Airway epithelial cell (primary cell): ENCODE data around the gene OTOP3. TPM values are rescaled to one million over a fixed set of nuclear protein-coding genes. Genes with fewer than 3 reads are reported as not detected.

Experiments
- total RNA-seq: library from RNA; depleted of rRNA; stranded (reverse); fragments of >200 nt; gene quantifications from 2 replicates; pipeline ENCODE4 v1.2.3, GENCODE V29; 2015

Gene OTOP3
- total RNA-seq = 0.14 and 0.56 TPM in 2 replicates

GRCh38 chr17:74935585-74936469 is at the start of gene OTOP3:
TSS of gene OTOP3 (plus strand) at chr17:74935898. CDS start at chr17:74935922, 24 bp downstream.

GRCh38 chr17:74892974-74893911 is 42.5 kb upstream of the OTOP3 start, which contains the start of gene FADS6:
TSS of gene FADS6 (minus strand) at chr17:74893633. CDS start at chr17:74893595, 38 bp downstream.

GRCh38 chr17:74922694-74923537 is 12.8 kb upstream of the OTOP3 start, which contains the start of gene USH1G:
TSS of gene USH1G (minus strand) at chr17:74923255. CDS start at chr17:74923073, 182 bp downstream.

GRCh38 chr17:74924250-74924948 is 11.3 kb upstream of the OTOP3 start, which contains the start of gene OTOP2:
TSS of gene OTOP2 (plus strand) at chr17:74924273. CDS start at chr17:74924633, 360 bp downstream.

GRCh38 chr17:74972107-74972972 is 36.6 kb downstream of the OTOP3 start, which contains the start of gene HID1:
TSS of gene HID1 (minus strand) at chr17:74972759. CDS start at chr17:74972656, 103 bp downstream.

GRCh38 chr17:74987418-74987908 is 51.8 kb downstream of the OTOP3 start, which contains the start of gene CDR2L:
TSS of gene CDR2L (plus strand) at chr17:74987632. CDS start at chr17:74988044, 412 bp downstream.

Other genes starting within 250 kb of the OTOP3 start
- not detected in 2 replicates for gene CD300LF, start 223.0 kb upstream of the OTOP3 start, total RNA-seq
- gene RAB37, start 198.6 kb upstream of the OTOP3 start, total RNA-seq = 0.05 and 0.42 TPM in 2 replicates
- 215 and 238 TPM in 2 replicates for gene NHERF1, start 187.3 kb upstream of the OTOP3 start, total RNA-seq
- 22.3 and 24.6 TPM in 2 replicates for gene NAT9, start 159.6 kb upstream of the OTOP3 start, total RNA-seq
- not detected in 2 replicates for gene GRIN2C, start 76.0 kb upstream of the OTOP3 start, total RNA-seq
- 48.2 and 57.8 TPM in 2 replicates for gene FDXR, start 62.9 kb upstream of the OTOP3 start, total RNA-seq
- gene FADS6, start 42.3 kb upstream of the OTOP3 start, total RNA-seq = 0.74 and 0.85 TPM in 2 replicates
- 5.2 and 5.6 TPM in 2 replicates for gene USH1G, start 12.6 kb upstream of the OTOP3 start, total RNA-seq
- gene OTOP2, start 11.6 kb upstream of the OTOP3 start, total RNA-seq = 0.42 and 0.79 TPM in 2 replicates
- gene HID1, start 36.9 kb downstream of the OTOP3 start, total RNA-seq = 3.8 and 9.2 TPM in 2 replicates
- gene CDR2L, start 51.7 kb downstream of the OTOP3 start, total RNA-seq = 19.4 and 27.5 TPM in 2 replicates
- 80.0 and 116 TPM in 2 replicates for gene MRPL58, start 76.8 kb downstream of the OTOP3 start, total RNA-seq
- 301 and 458 TPM in 2 replicates for gene ATP5PD, start 111.1 kb downstream of the OTOP3 start, total RNA-seq
- 11.7 and 13.5 TPM in 2 replicates for gene KCTD2, start 111.3 kb downstream of the OTOP3 start, total RNA-seq
- gene SLC16A5, start 152.1 kb downstream of the OTOP3 start, total RNA-seq = 8.5 and 13.2 TPM in 2 replicates
- 4.4 and 4.6 TPM in 2 replicates for gene ARMC7, start 174.1 kb downstream of the OTOP3 start, total RNA-seq
- 93.8 and 111 TPM in 2 replicates for gene NT5C, start 195.8 kb downstream of the OTOP3 start, total RNA-seq
- gene JPT1, start 218.6 kb downstream of the OTOP3 start, total RNA-seq = 434 and 467 TPM in 2 replicates
- gene SUMO2, start 247.1 kb downstream of the OTOP3 start, total RNA-seq = 107 TPM in 2 replicates